Muscle layer of colon (tissue), 2 donors: ENCODE results near the gene TRIM50.
"Not testable (repeated sequence)": the region's sequence is repeated elsewhere in the genome, so short reads cannot be mapped to it uniquely, and the experiment has no call there.

Experiments used
- H3K27ac ChIP-seq: one replicate; pipeline ENCODE4 v1.7.0; 2013; ENCODE audit warnings: low read depth, mild to moderate bottlenecking, low read length, moderate library complexity
- H3K27me3 ChIP-seq, 2 donors: one replicate each; pipeline ENCODE4 v1.7.0; 2013; ENCODE audit warnings: low read length in 2 of 2, mild to moderate bottlenecking in 2 of 2; ENCODE audit not compliant: insufficient read depth in 2 of 2, control insufficient read depth in 1 of 2
- H3K36me3 ChIP-seq: one replicate; pipeline ENCODE4 v1.7.0; 2013; ENCODE audit warnings: mild to moderate bottlenecking, low read length; ENCODE audit not compliant: insufficient read depth
- H3K4me1 ChIP-seq: one replicate; pipeline ENCODE4 v1.7.0; 2013; ENCODE audit warnings: mild to moderate bottlenecking, low read length; ENCODE audit not compliant: insufficient read depth
- H3K4me3 ChIP-seq, 2 donors: one replicate each; pipeline ENCODE4 v1.7.0; 2013; ENCODE audit warnings: low read length in 2 of 2, low read depth in 1 of 2, mild to moderate bottlenecking in 1 of 2, moderate library complexity in 1 of 2
- H3K9ac ChIP-seq: one replicate; pipeline ENCODE4 v1.7.0; 2013; ENCODE audit warnings: low read length
- H3K9me3 ChIP-seq: one replicate; pipeline ENCODE4 v1.7.0; 2013; ENCODE audit warnings: mild to moderate bottlenecking, low read length
- donor health status: abdominal sarcoma.
- donor health status: Adenocarcinoma of cecum.

TRIM50 gene

GRCh38 chr7:73327922-73328321 is at the start of gene TRIM50, which contains the start of gene FKBP6:
TSS of gene TRIM50 (minus strand) at chr7:73328082. CDS start at chr7:73324787, 3,295 bp downstream.
TSS of gene FKBP6 (plus strand) at chr7:73328161. CDS start at chr7:73328429, 268 bp downstream.
- H3K4me3 ChIP-seq, H3K4me1 ChIP-seq, H3K36me3 ChIP-seq, H3K27ac ChIP-seq, H3K9ac ChIP-seq, H3K27me3 ChIP-seq, H3K9me3 ChIP-seq: not testable (repeated sequence)

GRCh38 chr7:73376671-73377412 is 49.0 kb upstream of the TRIM50 start:
- H3K27me3 ChIP-seq, result peaks cover 0 to 20% of the 10 kb centered on the region in 2 donors
- no peaks in the 10 kb centered on the region for H3K9me3 ChIP-seq
- H3K4me3 ChIP-seq, result no peak overlapping the region
- no peaks in the 10 kb centered on the region for H3K36me3 ChIP-seq
- no peak overlapping the region for H3K27ac ChIP-seq
- H3K9ac ChIP-seq, result no peak overlapping the region
- H3K4me1 ChIP-seq, result no peaks in the 10 kb centered on the region

- peaks cover 0 to 20% of the 10 kb centered on the region in 2 donors for H3K27me3 ChIP-seq
- H3K4me3 ChIP-seq, H3K27ac ChIP-seq, H3K9me3 ChIP-seq, H3K36me3 ChIP-seq, H3K9ac ChIP-seq, H3K4me1 ChIP-seq: not testable (repeated sequence)
Measured at GRCh38 chr7:73376262-73376661, 48.4 kb upstream of the TRIM50 start.

- Histone ChIP-seq H3K4me1 (no peaks in the 10 kb centered on the region), H3K9ac (no peak overlapping the region), H3K36me3 (no peaks in the 10 kb centered on the region), H3K4me3 (no peak overlapping the region), H3K27ac (no peak overlapping the region), H3K9me3 (no peaks in the 10 kb centered on the region), H3K27me3 (peaks cover 0 to 20% of the 10 kb centered on the region in 2 donors)
Measured at GRCh38 chr7:73373741-73374140, 45.9 kb upstream of the TRIM50 start.

- Histone ChIP-seq H3K36me3 (no peaks in the 10 kb centered on the region), H3K27ac (no peak overlapping the region), H3K4me1 (no peaks in the 10 kb centered on the region), H3K9me3 (no peaks in the 10 kb centered on the region), H3K4me3 (no peak overlapping the region), H3K9ac (no peak overlapping the region), H3K27me3 (peaks cover 0 to under 1% of the 10 kb centered on the region in 2 donors)
Measured at GRCh38 chr7:73369622-73370021, 41.7 kb upstream of the TRIM50 start.

GRCh38 chr7:73369009-73369408 is 41.1 kb upstream of the TRIM50 start:
- Histone ChIP-seq H3K9me3 (no peaks in the 10 kb centered on the region), H3K4me1 (no peaks in the 10 kb centered on the region), H3K4me3 (no peak overlapping the region), H3K27ac (no peak overlapping the region), H3K9ac (no peak overlapping the region), H3K36me3 (no peaks in the 10 kb centered on the region), H3K27me3 (peaks cover 0 to 4% of the 10 kb centered on the region in 2 donors)

- no peaks in the 10 kb centered on the region for H3K9me3 ChIP-seq
- no peak overlapping the region for H3K4me3 ChIP-seq
- no peaks in the 10 kb centered on the region for H3K36me3 ChIP-seq
- H3K9ac ChIP-seq, result no peak overlapping the region
- H3K27me3 ChIP-seq, result peaks cover 0 to 4% of the 10 kb centered on the region in 2 donors
- no peaks in the 10 kb centered on the region for H3K4me1 ChIP-seq
- no peak overlapping the region for H3K27ac ChIP-seq
Measured at GRCh38 chr7:73366990-73367389, 39.1 kb upstream of the TRIM50 start.

- Histone ChIP-seq H3K4me1 (no peaks in the 10 kb centered on the region), H3K36me3 (no peaks in the 10 kb centered on the region), H3K4me3 (no peak overlapping the region), H3K27ac (no peak overlapping the region), H3K9me3 (no peaks in the 10 kb centered on the region), H3K9ac (no peak overlapping the region), H3K27me3 (peaks cover 0 to 4% of the 10 kb centered on the region in 2 donors)
Measured at GRCh38 chr7:73366127-73366526, 38.2 kb upstream of the TRIM50 start.

- H3K9me3 ChIP-seq, result no peaks in the 10 kb centered on the region
- H3K27ac ChIP-seq, result no peak overlapping the region
- H3K36me3 ChIP-seq, result no peaks in the 10 kb centered on the region
- no peaks in the 10 kb centered on the region for H3K4me1 ChIP-seq
- H3K27me3 ChIP-seq, result peaks cover 0 to 4% of the 10 kb centered on the region in 2 donors
- no peak overlapping the region for H3K4me3 ChIP-seq
- no peak overlapping the region for H3K9ac ChIP-seq
Measured at GRCh38 chr7:73364006-73364728, 36.3 kb upstream of the TRIM50 start.

- H3K27me3 ChIP-seq, result peaks cover 0 to 4% of the 10 kb centered on the region in 2 donors
- no peak overlapping the region for H3K9ac ChIP-seq
- H3K27ac ChIP-seq, result no peak overlapping the region
- H3K4me3 ChIP-seq, result no peak overlapping the region
- no peaks in the 10 kb centered on the region for H3K4me1 ChIP-seq
- no peaks in the 10 kb centered on the region for H3K9me3 ChIP-seq
- H3K36me3 ChIP-seq, result no peaks in the 10 kb centered on the region
Measured at GRCh38 chr7:73363225-73364005, 35.5 kb upstream of the TRIM50 start.

- H3K9me3 ChIP-seq, result not testable (repeated sequence)
Measured at GRCh38 chr7:73360590-73360989, 32.7 kb upstream of the TRIM50 start.

More at GRCh38 chr7:73360590-73360989, 32.7 kb upstream of the TRIM50 start:
- H3K9ac ChIP-seq, H3K27ac ChIP-seq, H3K36me3 ChIP-seq, H3K4me1 ChIP-seq, H3K27me3 ChIP-seq, H3K4me3 ChIP-seq: not testable (repeated sequence)
